ENCODE data around the gene RAD51B. TPM values are rescaled to one million over a fixed set of nuclear protein-coding genes. Genes with fewer than 3 reads are reported as not detected.

The RAD51B gene
- total RNA-seq, 1 experiment from 2014 or later: 20.0 TPM

- TF ChIP-seq RAD21 (IDR thresholded peaks at IDR 0.05; ENCODE audit: low read depth) (no peak), ZFX (IDR thresholded peaks at IDR 0.05) (no peak), TCF7L2 (IDR thresholded peaks at IDR 0.05; ENCODE audit: borderline replicate concordance, extremely low read depth, insufficient read depth, insufficient read length) (no peak), YY1 (IDR thresholded peaks at IDR 0.05; ENCODE audit: extremely low read depth, insufficient replicate concordance, low read depth, low read length) (no peak), POLR2A (IDR thresholded peaks at IDR 0.05; ENCODE audit: borderline replicate concordance, extremely low read depth, insufficient read depth, insufficient read length) (no peak), CEBPB (IDR thresholded peaks at IDR 0.05; ENCODE audit: low read depth) (no peak), CBX3 (IDR thresholded peaks at IDR 0.05; ENCODE audit: low read depth) (no peak), EGR1 (IDR thresholded peaks at IDR 0.05; ENCODE audit: low read depth) (no peak), EZH2 (IDR thresholded peaks at IDR 0.05) (no peak), SIN3A (IDR thresholded peaks at IDR 0.05; ENCODE audit: low read depth) (no peak), SP1 (IDR thresholded peaks at IDR 0.05; ENCODE audit: low read depth) (no peak), FOSL1 (IDR thresholded peaks at IDR 0.05; ENCODE audit: low read depth) (no peak)
- Histone ChIP-seq H3K9me3 (ENCODE audit: control insufficient read depth in 1 of 2, insufficient read depth in 1 of 2, low read depth in 1 of 2, low read length in 2 of 2) (no peaks in the 10 kb centered on the region), H3K9ac (ENCODE audit: low read length) (no peak overlapping the region), H4K20me1 (ENCODE audit: insufficient read depth) (no peaks in the 10 kb centered on the region), H3K27ac (ENCODE audit: low read depth, low read length) (no peak overlapping the region), H3K4me2 (ENCODE audit: low read length) (no peak overlapping the region), H3K27me3 (ENCODE audit: insufficient read depth, low read length) (no peaks in the 10 kb centered on the region), H3K79me2 (ENCODE audit: insufficient read depth, low read length) (no peaks in the 10 kb centered on the region), H3K4me1 (ENCODE audit: control insufficient read depth in 1 of 2, insufficient read depth in 2 of 2, low read length in 2 of 2) (peaks cover 14 to 21% of the 10 kb centered on the region in 2 experiments; a peak in 3 of 4 replicates), H3K36me3 (ENCODE audit: control insufficient read depth in 1 of 2, insufficient read depth in 2 of 2, low read length in 2 of 2) (no peaks in the 10 kb centered on the region), H2AFZ (ENCODE audit: low read depth, low read length, poor library complexity, severe bottlenecking) (no peak overlapping the region), H3K9me2 (ENCODE audit: insufficient read depth) (0 out of 2 replicates have a peak, but pooled peaks cover 3% of the 10 kb centered on the region), H3K4me3 (replicated peaks in 1 of 2; ENCODE audit: low read depth in 1 of 2, low read length in 2 of 2) (no peak overlapping the region)
- POLR2A ChIA-PET: interaction anchor here (0.9 kb wide), 1 partner anchor 13 kb away, joined by 4 read pairs; no protein-coding TSS in a partner anchor
- intact Hi-C loops (cut with micrococcal nuclease): no loop called here
- CTCF ChIA-PET: no interaction called here
- RAD21 ChIA-PET (ENCODE audit: low non-redundant PET in 1 of 2, low total read pairs in 2 of 2, uncharacterized antibody in 2 of 2, unreplicated experiment in 2 of 2): no interaction called here
- no peak for DNase-seq (ENCODE audit: low read depth, low spot score)
- ATAC-seq: no peak
- no TSS peak for BruUV-seq (replicated peaks)
Measured at GRCh38 chr14:68633131-68633991, 813.8 kb downstream of the RAD51B start.

All from HCT116 (cell line).